Islet precursor cell (in vitro differentiated cells): ENCODE results near the gene ZCCHC2.

Source experiments
- DNase-seq: peaks from one replicate; pipeline ENCODE4 v3.0.0-alpha.2; 2018

The ZCCHC2 gene

DNA sequence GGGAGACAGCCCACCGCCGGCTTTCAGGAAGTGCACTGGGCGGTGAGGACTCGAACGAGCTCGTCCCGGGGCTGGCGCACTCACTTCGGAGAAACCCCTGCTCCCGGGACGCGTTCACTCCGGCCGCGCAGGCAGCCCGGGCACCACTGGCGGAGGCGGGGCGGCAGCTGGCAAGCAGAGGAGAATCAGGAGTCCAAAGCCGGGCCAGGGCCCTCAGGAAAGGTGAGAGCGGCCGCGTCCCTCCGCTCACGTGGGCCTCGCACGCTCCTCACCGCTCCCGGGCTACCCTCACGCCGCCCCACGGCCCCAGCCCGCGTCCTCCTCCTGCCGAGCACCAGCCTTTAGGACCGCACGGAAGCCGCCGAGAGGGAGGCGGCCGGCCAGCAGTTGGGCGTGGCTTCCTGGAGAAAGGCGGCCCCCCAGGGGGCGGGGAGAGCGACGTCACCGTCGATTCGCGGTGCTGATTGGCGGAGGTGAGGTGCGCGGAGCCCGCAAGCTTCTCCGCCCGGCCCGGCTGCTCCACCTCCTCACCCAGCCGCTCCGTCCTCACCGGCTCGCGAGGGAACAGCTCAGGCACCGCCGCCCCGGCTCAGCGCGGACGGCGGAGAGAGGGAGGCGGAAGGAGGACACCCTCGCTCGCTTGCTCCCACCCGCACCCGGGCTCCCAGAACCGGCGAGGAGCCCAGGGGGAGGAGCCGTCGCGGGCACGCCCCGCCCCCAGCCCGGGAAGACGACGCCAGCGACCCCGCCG lies at the start of gene ZCCHC2:
Gene ZCCHC2, plus strand, starts transcription at position 522 of the 751 bp plus-strand sequence. CDS start 400 bp downstream, outside the sequence.
- peak; percentile 99 for DNase-seq

DNA sequence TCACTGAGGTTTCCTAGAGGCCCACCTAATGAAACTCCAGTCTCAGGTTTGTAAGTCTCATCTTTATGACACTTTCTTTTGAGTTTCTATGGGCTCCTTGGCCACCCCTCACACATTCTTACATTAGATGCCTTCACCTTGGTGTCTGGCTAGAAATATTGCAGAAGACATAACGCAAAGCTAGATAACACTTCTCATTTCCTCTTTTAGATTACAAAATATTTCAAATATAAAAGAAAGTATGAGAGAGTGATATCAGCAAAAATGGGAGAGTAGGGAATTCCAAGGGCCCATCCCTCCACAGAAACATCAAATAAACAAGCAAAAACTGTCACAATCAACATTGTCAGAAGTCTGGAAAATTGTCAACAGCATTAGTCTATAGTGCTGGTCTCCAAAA lies 43.3 kb upstream of the ZCCHC2 start:
- no peak for DNase-seq

DNA sequence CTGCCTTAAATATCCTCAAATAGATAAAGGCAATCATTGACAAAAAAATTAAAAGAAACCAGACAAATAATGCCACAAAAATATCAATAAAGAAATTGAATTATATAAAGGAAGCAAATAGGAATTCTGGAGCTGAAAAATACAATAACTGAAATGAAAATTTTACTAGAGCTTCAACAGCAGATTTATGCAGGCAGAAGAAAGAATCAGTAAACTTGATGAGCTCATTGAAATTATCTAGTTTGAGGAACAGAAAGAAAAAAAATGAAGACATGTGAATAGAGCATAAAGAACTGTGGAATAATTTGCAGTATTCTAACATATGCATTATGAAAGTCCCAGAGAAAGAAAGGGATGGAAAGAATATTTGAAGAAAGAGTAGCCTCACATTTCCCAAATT lies 41.9 kb upstream of the ZCCHC2 start:
- no peak for DNase-seq

DNA sequence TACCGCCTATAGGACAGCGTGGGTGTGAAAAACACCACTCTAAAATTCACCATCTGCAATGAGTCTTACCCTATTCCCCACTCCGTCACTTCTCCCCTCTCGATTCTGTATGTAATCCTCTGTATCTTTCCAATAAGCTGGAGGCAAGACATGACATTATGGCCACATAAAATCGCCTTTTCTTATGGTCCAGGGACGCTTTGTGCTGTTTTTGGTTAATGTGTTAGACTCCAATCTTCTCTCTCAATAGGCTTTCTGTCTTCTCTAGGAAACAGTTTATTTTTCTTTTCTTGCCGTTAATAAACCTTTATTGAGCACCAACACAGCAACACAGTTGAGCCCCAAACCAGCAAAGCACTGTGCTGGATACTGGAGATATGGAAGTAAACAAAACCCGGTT lies 37.9 kb upstream of the ZCCHC2 start:
- no peak for DNase-seq

DNA sequence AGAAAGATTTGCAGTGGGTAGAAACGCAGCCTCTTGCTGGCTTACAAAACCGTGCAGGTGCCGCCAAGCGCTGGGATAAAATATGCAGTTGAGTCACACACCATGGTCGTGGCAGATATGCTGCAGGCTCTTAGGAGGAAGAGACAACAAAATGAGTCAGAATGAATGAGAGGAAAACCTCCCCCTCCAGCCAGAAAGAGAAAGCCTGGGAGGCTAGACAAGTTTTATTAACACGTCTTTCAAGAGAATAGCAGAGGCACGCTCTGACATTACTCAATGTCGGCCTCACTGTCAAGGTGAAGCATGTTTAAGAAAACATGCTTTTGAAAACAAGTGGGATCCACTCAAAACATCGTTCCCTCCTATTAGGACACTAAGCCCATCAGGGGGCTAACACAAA lies 37.1 kb upstream of the ZCCHC2 start:
- peak; percentile 94 for DNase-seq

DNA sequence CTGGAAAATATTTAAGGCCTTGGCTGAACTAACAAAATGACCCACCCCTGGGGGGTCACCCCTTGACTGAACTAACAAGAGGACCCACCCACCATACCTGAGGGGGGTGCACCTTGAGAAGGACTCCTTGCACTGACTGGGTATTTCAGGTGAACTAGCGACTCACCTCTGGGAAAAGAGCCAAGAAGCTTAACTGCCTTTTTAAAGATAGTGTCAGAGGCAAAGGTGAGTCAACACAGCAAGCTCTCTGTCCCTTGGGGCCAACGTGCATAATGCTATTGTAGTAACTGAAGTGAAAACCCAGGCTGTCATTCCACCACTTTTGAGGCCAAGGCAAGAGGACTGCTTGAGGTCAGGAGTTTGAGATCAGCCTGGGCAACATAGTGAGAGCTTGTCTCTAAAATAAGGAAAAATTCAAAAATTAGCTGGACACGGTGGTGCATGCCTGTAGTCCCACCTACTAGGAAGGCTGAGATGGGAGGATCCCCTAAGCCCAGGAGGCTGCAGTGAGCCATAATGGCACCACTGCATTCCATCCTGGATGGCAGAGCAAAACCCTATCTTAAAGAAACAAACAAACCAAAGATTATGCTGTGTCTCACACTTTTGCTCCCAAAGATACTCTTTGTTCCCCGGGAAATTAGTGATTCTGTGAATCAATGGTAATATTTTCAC lies 36.4 kb upstream of the ZCCHC2 start:
- DNase-seq: peak; percentile 79

DNA sequence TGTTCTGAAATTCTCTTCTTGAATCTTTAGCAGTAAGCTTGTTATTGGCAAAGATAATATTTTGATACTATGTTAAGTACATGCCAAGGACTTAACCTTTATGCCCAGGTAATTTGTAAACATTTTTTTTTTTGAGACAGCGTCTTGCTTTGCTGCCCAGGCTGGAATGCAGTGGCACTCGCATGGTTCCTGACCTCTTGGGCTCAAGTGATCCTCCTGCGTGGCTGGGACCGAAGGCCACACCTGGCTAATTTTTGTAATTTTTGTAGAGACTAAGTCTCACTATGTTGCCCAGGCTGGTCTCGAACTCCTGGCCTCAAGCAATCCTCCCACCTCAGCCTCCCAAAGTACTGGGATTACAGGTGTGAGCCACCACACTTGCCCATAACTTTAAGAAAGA lies 35.7 kb upstream of the ZCCHC2 start:
- no peak for DNase-seq

DNA sequence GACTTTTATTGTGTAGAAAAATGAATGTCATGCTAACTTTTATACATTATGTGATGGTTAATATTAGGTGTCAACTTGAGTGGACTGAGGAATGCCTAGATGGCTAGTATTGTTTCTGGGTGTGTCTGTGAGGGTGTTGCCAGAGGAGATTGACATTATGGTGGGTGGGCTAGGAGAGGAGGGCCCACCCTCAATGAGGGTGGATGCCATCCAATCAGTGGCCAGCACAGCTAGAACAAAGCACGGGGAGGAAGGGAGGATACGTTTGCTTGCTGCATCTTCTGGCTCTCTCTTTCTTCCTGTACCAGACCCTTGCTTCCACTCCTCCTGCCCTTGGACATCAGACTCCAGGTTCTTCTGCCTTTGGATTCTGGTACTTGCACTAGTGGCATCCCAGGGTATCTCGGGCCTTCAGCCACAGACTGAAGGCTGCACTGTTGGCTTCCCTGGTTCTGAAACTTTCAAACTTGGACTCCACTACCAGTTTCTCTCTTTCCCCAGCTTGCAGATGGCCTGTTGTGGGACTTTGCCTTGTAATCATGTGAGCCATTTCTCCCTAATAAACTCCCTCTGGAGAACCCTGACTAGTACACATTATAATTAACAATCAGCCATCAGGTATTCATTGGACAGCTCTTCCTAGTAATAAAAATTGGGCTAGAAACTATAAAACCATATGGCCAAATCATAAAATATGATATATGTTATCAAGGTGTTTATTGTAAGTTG lies 31.7 kb upstream of the ZCCHC2 start:
- no peak for DNase-seq

DNA sequence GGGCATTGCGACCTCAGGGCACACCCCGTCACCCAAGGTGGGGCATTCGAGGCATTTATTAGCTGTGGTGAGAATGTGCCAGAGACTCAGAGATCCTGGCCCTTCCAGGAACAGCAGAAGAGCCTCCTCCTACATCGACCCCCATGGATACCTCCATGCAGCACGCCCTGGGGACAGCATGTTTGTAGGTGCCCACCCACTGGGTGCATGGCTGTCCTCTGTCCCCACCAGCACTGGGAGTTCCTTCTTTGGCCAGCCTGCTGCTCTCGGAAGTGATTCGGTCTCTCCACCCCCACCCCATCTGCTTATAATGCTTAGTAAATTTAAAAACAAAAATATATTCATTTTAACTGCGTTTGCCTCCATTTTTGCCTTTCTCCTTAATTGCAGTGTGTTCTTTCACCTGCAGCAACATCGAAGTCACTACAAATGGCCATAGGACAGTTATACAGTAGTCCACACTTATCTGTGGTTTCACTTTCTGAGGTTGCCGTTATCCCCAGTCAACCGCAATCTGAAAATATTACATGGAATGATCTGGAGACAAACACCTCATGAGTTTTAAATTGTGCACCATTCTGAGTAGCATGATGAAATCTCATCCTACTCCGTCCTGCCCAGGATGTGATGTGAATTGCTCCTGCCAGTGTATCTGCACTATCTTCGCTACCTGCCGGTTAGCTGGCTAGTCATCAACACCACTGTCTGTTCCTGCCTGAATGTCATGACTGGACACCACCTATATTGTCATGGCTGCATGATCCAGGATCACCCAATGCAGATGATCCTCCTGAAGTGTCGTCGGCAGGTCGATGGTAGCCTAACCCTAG lies 29.6 kb upstream of the ZCCHC2 start:
- no peak for DNase-seq

DNA sequence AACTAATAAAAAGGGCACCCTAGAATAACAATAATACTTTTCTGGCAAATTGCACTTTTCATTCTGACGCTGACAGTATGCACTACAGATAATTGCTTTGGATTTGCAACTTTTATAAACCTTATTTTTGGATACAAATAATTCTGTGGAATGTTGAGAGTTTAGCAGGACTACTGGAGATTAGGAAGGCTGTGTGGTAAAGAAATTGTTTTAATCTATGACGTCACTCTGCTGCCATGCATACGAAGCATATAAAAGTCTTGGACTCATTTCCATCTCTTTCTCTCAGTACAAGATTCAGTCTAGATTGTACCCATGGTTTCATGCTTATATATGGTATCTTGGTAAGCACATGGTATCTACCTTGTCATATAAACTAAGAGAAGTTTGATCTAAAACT lies 28.1 kb upstream of the ZCCHC2 start:
- no peak for DNase-seq

DNA sequence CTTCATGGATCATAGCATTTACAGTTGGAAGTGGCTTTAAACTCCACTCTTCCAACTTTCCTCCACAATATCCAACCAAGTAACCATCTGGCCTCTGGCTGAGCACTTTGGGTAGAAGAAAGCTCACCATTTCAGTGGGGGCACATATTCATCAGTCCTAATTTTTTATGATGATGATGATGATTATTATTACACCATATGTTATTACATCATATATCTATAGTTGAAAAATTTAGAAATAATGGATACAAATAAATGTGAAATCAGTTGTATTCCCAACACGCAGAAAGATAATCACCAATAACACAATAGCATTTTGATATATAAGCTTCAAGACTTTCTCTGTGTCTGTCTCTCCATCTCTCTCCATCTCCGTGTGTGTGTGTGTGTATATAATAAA lies 26.6 kb upstream of the ZCCHC2 start:
- DNase-seq: no peak

DNA sequence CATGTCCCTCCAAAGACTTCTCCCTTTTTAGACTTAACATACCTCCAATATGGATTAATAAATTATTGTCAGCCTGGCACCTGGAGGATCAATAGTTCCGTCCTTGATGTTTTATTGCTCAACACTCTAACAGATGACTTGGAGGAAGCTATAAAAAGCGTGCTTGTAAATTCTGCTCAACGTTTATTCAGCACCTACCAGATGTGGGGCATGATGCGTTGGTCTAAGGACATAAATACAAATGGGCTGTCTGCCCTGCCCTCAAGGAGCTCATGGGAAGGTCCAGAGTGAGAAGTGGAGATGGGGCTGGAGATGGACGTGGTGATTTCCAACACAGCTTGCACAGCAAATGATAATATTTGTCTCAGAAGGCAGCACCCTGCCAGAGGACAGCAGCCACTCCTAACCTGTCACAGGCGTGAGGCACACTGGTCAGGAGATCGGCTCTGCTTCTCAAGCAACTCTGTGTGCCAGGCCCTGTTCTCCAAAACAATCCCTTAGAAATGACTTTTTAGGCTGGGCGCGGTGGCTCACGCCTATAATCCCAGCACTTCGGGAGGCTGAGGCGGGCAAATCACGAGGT lies 25.5 kb upstream of the ZCCHC2 start:
- no peak for DNase-seq

DNA sequence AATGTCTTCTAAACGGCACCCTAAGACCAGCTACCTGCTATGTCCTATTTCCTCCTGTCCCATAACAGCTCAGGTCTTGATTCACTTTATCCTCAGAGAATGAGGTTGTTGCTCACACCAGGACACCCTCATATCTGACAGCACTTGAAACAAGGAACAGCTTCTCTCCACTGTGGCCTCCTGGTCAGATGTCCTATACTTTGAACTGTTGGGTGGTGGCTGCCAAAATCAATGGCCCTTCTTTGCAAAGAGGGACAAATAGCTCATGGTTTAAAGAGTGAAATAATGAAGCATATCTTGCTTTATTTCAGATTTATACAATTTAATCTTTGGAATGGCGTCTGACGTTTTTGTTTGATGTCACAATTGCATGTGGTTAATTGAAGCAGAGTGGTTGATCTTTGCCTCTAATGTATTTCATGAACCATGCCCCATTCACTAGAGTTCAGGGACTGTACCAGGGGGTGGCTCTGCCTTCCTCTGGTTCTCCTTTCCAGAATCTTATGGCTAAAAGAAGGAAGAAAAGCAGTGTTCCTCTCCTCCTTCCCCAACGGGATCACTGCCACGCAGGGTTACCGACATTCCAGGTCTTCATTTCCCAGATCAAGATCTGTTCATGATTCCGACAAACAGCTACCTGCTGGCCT lies 24.1 kb upstream of the ZCCHC2 start:
- DNase-seq: no peak

DNA sequence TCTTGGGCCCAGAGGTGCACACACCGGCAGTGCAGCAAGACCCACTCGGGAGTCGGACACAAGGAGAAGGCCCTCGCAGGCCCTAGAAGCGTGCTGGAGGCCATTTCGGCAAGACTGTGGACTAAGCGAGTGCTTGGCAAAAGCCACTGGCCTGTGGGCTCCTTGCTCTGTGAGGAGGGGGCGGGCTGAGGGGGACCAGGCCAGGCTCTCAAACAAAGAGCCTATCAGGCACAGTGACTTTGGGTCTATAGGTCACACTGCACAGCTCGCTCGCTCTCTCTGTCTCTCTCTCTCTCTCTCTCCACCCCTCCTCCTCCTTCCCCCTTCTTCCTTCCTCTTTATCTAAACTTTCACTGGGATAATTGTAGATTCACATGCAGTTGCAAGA lies 23.6 kb upstream of the ZCCHC2 start:
- DNase-seq: no peak

DNA sequence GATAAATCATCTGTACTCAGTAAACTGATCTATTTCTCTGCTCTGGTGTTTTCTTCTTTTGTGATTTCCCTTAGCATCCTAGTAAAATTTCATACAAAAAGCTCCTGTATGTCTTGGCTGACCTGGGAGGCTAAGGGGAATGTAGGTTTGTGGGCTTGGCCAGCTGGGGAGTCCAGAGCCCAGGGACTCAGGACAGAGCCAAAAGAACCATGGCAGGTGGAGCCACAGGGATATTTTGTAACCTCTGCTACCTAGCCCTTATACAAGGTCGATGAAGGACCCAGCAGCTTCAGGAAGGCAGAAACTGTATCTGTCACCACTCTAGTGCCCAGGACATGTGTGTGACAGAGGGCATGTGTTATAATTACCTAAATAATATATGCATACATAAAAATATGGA lies 22.7 kb upstream of the ZCCHC2 start:
- no peak for DNase-seq

DNA sequence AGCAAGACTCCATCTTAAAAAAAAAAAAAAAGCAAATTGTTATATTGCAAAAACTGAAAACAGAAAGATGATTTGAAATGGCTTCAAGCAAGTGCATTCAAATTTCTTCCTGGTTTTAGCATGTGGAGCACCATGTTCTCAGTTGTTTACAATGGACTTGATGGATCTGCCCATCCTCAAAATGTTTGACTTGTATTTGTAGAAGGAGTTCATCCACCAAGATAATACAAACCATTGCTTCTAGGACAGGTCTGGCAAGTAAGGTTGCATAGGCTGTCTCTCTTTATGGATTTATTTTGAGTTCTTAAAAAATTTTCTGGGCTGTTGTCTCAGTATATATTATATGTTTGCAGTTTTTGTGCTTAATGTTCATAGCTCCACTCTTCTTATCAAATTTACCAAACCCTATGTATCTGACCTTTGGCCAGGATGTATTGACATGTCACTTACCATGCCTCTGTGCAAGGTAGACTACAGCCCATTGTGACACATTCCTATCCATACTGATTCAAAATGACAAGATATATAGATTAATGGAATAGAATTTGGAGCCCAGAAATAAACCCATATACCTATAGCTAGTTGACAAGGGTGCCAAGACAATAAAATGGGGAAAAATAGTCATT lies 21.7 kb upstream of the ZCCHC2 start:
- no peak for DNase-seq

DNA sequence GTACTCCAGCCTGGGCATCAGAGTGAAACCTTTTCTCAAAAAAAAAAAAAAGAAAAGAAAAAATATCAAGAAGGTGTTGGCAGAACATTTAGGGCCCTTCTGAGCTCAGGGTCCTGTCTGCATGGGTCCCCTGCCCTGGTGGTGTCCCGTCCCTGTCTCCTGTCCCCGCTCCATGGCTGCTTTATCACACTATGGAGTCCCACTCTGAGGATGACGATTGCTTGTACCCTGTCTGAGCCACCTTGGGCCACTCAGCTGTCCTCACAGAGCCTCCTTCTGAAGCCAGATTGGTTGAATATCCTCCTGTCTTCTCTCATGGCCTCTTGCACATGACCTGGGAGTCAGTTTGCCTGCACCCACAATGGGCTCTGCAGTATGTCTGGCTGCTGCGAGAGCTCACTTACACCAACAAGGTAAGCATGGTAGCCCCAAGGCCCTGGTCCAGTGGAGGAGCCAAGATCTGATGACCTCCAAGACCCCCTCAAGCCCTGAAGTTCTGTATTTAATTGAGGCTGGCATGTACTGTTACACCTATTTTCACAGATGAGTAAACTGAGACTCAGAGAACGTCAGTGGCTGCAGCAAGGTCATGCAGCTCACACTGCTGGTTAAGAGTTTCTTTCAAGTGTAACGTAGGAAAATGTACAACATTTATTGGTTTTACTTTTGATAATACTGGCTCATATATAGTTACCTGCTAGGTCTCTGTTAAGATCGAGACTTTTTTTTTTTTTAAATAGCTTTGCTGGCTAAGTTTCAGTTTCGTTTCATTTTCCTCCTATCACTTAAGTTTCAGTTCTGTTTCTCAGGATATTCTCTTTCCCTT lies 16.9 kb upstream of the ZCCHC2 start:
- no peak for DNase-seq

DNA sequence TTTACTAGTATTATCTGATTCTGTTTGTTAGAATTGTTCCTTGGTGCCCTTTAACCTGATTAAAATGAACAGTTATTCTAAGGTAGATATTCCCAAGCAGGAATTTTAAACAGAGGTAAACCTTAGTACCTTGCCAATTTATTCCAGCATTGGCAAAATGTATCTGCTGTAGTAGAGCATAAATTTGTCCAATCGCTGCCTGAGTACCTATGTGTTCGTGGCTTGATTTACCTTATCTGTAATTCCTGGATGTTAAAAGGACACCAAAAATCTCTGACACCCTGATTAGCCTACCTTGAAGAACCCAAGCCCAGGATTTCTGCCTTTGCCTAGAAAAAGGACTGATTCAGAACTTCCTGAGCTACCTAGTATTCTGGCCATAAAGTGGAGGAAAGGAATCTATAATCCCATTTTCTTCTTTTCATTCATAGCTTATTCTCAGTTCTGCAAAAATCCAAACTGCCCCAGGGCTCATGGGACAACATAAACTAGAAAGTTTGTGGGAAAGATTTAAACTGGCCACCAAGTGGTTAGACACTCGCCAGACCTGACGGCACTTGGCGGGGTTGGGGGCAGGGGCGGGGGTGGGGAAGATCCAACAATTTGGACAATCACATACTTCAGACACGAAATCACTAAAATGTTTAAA lies 16.2 kb upstream of the ZCCHC2 start:
- DNase-seq: no peak

DNA sequence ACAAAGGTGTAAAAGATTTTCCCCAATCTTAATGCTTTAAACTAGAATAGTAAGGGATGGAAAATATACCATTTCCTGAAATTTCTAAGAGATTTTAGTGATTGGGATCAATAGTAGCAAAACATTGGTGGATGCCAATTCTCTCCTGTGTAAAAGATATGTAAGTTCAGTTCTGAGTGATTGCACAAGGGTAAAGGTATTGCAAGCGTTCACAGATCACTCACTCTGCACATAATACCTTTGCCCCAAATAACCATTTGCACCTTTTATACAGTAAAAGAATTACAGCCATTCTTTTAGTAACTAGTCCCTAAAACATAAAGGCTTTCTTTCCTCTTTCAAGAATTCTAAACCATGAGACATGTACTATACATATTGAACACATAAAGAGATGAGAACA lies 13.0 kb upstream of the ZCCHC2 start:
- DNase-seq: no peak

DNA sequence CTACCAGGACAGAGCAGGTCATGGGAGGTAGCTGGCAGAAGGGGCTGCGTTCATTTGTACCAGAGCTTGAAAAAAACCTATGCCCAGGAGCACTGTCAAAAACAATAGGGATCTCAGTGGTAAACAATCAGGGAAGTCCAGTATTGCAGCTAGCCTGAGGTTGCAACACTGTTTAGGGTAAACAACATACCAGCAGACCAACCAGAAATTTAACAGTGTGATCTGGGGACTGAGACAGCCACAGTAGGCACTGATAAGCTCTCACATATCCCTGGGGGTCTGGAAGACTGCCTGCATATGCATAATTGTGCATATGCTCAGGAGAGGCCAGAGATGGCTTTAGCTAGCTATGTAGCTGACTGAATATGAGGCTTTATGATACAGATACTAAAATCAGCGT lies 12.0 kb upstream of the ZCCHC2 start:
- DNase-seq: peak; percentile 67
